HG03097 (cell line): ENCODE measurements around the gene EEF1A2.

Experiments used
- ATAC-seq: cut with Tn5 transposase; IDR thresholded peaks from one replicate; pipeline ENCODE4 v1.9.1; 2021; ENCODE audit not compliant: unreplicated experiment, low FRiP score

The EEF1A2 gene

DNA sequence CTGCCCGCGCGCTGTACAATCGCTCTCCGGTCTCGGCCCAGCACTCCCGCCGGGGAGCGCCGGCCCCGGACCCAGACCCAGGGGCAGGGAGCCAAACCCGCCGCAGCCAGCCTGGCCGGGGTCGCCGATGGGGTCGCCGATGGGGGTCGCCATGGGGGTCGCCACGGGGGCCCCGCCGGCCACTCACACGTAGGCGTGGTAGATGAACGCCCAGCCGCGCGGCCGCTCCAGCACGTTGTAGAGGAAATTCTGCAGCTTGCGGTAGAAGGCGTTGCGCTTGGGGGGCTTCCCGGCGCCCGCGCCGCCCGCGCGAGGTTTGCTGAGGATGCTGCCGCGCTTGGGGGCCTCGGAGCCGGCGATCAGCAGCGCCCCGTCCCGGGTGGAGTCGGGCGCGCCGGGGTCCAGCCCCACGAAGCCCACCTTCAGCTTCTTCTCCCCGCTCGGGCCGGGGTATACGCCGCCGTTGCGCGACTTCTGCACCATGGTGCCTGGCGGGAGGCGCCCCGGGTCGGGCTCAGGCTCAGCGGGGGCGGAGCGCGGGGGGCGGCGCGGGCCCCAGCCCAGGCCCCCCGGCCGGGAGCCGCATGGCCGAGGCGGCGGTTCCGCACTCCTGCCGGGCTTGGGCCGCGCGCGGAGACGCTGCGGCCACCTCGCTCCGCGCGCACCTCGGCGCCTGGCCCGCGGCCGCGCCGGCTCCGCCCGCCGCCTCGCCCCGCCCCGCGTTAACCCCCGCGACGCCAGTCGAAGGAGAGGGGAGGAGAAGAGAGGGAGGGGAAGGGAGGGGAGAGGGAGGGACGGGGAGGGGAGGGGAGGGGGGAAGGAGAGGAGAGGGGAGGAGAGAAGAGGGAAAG, 26.7 kb downstream of the EEF1A2 start, which contains the start of gene KCNQ2:
KCNQ2 (minus strand) TSS at position 675 of the 851 bp plus-strand sequence; CDS start at position 483, 192 bp downstream.
- no peak for ATAC-seq

DNA sequence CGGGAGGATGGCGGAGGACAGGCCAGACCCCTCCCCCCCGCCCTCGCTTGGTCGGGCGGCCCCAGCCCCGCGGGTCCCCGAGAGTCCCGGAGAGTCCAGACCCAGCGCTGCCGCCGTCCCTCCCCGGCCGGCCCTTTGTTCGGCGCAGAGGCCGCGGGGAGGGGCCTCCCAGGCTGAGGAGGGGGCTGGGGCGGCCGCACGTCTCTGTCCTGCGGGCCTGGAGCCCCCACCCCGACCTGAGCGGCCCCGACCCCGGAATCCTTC, 27.2 kb downstream of the EEF1A2 start:
- no peak for ATAC-seq

DNA sequence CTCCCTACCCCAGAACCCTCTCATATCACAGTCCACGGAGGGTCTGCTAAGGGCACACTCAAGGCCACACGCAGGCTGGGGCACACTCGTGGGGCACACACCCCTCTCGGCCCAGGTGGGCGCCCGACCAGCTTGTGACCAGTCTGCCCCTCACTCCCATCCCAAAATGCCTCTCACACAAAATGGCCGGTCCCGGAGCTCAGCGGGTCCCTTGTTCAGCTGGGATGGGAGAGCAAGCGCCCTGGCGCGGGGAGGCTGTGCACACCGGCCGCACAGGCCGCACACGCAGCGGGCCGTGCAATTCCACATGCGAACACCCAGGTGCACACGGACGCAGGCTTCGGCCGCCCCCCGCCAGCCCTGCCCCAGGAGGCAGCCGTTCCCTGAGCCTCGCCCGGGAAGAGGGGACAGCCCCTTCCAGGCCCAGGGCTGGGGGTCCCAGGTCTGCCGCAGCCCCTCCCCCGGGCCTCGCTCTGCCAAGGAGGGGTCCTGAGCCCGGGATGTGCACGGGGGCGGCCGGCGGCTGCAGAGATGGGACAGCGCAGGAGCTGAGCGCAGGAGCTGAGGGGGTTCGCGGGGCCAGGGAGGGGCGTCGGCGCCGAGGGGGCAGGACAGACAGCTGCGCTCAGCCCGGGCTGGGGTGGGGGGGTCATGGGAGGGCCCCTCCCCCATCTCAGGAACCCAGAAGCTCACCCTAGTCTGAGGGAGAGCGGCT, 27.7 kb downstream of the EEF1A2 start:
- no peak for ATAC-seq

DNA sequence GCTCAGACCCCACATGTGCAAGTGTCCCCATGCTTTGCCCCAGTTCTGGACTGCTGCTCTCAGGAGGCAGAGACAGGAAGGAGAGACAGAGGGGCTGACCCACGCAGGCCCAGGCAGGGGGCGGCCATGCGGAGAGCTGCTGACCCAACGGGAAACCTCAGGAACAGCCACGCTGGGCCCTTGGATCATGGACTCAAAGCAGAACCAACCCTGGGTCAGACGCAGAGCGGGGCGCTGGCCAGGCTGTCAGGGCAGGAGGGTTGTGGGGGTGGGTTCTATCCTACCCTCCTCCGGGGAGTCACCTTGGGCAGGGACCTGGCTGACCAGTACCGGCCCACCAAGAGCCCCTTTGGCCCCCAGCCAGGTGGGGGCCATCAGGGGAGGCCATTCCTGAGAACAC, 28.5 kb downstream of the EEF1A2 start:
- no peak for ATAC-seq

DNA sequence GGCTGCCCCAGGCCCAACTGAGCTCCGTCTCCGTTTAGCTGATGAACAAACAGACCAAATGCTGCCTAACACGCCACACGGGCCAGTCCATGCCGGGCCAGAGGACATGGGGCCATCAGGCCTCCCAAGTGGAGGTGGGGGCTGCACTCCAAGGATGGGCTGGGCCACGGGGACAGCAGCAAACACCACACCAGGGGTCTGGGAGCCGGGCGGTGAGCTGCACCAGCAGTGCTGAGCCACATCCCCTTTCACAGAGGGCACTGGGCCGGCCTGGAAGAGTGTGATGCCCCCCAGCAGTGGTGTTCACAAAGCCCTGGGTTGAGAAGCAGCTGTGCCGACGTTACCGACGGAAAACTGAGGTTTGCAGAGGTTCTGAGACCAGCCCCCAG, 29.2 kb downstream of the EEF1A2 start:
- no peak for ATAC-seq

DNA sequence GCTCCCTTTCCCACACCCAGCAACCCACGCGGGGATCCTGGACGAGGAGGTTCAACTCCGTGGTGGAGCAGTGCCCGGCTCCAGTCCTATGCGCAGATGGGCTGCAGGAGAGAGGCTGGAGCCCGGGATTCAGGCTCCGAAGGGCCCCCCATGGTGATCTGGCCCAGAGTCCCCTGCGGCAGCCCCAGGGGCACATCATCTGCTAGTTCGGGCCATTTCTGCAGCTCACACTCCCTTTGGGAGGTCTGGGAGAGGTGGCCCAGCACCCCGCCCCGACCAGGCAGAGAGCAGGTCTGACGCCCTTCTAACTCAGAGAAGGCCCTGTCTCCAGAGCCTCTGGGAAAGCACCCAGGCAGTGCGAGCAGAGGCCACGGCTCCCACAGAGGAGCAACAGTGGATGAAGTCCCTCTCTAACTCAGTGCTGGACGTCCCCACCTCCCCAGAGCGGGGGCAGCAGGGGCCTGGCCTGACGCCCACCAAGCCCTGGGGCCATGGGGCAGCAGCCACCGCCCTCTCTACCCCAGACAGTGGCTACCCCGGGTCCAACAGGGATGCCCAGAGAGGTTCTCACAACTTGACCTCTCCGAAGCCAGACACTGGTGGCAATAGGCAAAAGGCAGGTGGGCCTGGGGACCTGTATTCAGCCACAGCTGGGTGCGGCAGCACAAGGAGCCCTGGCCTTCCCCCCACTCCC, 29.7 kb downstream of the EEF1A2 start:
- ATAC-seq = no peak

DNA sequence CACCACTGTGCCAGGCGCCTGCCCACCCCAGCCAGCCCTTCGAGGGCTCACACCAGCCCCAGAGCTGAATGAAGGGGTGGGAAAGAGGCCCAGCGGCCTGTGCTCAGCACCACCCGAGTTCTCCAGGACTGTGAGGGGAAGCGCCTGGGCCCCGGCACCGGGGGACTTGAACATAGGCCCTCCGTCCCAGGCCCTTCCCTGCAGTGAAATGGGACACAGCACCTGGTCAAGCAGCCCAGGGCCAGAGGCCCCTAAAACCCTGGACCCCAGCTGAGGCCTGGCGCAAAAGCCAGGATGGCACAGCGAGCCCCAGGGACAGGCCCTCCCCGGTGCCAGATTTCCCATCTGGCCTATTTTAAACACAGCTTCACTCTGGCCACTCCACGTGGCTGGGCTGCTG, 30.5 kb downstream of the EEF1A2 start:
- no peak for ATAC-seq

DNA sequence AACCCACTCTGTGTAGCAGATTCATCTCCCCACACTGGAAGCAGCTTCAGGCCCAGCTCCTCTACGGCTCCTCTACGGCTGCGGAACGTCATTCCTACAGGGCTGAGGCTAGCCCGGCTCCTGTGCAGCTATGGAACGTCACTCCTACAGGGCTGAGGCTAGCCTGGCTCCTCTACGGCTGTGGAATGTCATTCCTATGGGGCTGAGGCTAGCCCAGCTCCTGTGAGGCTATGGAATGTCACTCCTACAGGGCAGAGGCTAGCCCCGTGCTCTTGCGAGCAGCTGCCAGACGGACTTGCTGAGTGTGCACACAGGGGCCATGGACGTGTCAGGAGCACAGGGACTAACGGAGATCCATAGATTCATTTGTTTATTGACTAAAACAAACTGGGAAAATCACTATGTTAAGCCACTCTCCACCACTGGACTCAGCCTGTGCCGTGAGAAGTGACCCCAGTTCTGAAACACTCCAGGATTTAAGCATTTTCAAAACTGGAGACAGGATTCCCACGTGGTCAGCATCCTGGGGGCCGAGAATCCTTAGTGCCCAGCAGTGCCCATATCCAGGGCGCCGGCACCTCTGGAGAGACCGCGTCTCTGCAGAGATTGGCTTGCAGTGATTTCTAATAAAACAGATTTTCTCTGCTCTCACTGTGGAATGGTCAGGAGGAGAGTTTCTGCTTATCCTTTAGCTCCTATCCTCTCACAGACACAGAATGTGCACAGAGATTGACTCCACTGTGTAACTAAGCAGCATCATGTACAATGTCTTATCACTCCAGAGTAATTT, 31.4 kb downstream of the EEF1A2 start:
- ATAC-seq = no peak

DNA sequence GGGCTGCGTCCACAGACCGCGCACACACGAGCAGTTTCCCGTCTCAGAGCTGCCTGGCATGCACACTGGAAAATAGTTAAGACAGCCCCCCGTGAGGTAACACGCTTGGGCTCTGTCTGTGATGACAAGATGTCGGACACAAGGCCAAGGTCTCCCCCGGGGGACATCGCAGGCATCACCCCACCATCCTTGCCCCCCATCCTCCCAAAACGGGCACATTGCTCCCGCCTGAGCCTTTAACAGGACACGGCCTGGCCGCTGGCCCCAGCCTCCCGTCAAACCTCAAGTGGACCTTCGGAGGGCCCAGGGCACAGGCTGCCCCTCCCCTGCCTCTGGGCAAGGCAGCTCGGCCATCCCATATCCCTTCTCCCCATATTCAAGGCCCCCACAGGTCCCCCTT, 32.0 kb downstream of the EEF1A2 start:
- no peak for ATAC-seq

DNA sequence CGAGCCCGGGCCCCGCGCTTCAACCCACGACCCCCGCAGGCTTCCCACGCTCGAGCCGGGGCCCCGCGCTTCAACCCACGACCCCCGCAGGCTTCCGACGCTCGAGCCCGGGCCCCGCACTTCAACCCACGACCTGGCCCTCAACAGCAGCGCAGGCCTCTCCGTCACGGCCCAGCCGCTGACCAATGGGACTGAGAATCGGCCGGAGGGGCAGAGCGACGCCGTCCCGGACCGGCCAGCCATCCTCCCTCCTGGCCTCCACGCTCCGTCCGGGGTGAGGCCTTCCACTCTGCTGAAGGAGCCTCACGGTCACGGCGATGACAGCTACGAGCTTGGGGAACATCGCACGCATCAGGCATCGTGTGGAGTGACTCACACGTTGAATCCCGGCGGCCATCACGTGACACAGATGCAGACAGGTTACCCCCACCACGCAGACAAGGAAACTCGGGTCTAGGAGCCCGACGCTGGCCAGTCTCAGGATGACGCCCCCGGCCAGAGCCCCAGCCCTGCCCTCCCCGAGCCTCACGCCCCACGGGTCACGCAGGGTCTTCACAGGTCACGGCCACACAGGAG, 32.5 kb downstream of the EEF1A2 start:
- no peak for ATAC-seq

DNA sequence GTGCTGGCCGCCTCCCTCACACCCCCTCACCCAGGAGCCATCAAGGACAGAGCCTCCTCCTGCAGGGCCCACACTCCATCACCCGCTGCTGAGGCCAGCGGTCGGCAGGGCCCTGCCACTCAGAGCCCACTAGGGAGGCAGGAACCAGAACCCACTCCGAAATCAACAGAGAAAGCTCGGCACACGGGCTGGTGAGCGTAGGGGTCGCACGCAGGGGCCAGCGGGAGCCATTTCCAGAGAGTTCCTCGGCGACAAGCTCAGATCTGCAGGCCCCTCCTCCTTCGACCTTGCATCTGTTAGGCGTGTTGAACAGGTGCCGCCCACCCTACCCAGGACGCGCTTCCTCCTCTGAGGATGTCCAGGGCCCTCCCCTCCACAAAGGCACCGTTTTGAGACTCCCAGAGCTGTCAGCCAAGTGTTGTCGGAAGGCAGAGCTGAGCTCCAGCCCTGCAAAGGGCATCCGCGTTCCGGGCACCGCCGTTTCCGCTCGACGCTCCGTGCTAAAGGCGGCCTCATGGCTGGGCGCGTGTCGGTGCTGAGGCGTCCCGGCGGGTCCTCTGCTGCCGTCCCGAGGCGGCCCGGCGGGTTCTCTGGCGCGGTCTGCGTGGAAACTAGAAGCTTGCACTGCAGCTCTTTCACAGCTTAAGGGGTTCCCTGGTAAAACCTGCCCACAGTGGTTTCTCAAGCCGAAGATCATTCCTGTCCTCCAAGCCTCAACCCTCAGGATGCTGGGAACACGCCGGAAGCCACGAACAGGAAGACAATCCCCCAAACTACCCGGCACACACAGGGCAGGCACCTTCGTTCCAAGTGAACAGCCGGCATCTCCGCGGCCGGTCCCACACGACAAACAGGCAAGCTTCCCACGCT, 33.3 kb downstream of the EEF1A2 start:
- ATAC-seq = no peak

DNA sequence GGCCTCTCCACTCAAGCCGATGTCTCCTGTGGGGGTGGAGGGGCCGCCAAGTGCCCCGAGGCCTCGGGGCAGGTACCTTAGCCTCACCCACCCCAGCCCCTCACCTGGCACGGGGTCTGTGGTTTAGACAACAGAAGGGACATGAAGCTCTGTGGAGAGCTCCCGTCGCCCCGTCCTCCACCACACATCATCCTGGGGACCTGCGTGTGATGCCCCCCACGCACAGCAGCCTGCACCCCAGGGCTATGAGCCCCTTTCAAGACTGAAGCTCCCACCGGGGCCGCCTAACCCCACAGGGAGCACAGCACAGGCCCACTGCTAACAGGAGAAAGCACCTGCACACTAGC, 34.6 kb downstream of the EEF1A2 start:
- ATAC-seq = no peak

DNA sequence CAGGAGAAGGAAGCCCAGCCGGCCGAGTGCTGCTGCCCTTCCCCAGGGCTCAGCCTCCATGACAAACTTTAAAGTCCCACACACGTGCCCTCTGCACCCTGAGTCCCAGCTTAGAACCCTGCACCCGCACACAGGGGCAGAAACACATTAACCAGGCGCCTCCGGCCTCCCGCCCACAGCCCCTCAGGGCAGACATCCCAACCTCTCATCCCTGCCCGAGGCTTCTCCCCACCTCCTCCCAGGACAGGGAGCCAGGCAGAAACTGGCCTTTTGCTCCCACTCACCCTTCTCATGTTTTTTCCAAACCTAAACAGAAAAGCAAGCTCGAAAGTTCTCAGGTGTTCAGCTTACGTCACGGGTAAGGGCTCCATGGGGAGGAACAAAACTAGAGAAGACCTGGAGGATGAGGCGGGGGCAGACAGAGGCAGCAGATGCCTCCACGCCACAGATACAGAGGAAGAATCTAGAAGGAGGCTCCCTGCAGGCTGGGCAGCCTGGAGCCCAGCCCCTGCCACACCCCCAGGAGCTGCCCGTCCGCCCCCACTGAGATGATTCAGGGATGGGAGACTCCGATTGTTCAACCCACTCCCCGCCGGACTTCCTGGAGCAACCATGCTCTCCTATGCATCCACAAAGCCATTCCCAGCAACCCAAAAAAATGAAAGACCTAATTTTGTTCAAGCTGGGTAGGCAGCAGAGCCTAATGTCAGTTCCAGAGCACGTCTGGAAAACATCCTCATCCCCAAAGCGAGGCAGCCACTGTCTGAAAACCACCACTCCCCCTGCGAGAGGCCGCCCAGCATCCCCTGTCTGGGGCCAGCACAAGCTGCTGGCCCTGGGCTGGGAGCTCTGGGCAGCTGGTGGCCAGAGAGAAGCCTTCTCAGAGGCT, 35.2 kb downstream of the EEF1A2 start:
- no peak for ATAC-seq

DNA sequence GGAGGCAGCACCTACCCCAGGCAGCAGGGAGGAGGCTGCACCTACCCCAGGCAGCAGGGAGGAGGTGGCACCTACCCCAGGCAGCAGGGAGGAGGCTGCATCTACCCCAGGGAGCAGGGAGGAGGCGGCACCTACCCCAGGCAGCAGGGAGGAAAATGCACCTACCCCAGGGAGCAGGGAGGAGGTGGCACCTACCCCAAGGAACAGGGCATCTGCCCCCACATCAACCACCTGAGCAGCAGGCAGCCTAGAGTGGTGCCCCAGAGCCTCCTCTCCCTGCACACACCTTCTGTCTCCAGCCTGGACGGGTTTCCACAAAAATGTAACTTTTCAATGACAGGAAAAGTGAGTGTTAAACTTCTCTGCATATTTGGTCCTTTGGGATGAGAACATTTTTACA, 36.6 kb downstream of the EEF1A2 start:
- ATAC-seq = no peak

DNA sequence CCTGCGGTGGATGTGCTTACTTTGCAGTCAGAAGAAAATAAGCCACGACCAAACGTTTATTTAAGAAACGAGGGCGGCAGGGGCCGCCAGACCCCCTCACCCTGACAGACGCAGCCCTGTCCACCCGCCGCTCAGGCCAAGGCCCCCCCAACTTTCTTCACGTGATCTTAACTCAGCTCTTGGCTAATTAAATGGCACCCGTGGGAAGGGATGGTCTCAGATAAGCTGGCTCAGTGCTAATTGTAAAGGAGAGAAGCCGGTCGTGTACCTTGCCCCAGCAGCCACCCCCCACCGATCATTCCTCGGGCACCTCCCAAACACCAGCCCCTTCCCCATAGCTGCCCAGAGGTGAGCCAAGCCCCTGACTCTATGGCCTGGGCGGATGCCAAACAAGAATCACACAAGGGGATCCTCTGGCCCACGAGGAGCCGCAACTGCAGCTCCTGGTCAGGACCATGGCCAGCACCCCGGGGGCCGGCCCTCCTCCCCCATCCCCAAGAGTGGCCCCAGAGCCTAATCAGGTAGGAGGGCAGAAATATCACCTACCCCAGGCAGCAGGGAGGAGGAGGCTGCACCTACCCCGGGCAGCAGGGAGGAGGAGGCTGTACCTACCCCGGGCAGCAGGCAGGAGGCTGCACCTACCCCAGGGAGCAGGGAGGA, 37.6 kb downstream of the EEF1A2 start:
- no peak for ATAC-seq

DNA sequence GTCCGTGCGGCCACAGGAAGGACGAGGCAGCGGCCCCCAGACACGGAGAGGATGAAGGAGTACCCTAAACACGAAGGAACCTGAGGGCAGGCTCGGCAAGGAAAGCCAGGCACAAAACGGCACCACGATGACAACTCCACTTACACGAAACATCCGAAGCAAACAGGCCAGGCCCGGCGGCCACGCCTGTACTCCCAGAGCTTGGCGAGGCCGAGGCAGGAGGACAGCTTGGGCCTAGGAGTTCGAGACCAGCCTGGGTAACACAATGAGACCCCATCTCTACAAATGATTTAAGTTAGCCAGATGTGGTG, 39.9 kb downstream of the EEF1A2 start:
- ATAC-seq = no peak

DNA sequence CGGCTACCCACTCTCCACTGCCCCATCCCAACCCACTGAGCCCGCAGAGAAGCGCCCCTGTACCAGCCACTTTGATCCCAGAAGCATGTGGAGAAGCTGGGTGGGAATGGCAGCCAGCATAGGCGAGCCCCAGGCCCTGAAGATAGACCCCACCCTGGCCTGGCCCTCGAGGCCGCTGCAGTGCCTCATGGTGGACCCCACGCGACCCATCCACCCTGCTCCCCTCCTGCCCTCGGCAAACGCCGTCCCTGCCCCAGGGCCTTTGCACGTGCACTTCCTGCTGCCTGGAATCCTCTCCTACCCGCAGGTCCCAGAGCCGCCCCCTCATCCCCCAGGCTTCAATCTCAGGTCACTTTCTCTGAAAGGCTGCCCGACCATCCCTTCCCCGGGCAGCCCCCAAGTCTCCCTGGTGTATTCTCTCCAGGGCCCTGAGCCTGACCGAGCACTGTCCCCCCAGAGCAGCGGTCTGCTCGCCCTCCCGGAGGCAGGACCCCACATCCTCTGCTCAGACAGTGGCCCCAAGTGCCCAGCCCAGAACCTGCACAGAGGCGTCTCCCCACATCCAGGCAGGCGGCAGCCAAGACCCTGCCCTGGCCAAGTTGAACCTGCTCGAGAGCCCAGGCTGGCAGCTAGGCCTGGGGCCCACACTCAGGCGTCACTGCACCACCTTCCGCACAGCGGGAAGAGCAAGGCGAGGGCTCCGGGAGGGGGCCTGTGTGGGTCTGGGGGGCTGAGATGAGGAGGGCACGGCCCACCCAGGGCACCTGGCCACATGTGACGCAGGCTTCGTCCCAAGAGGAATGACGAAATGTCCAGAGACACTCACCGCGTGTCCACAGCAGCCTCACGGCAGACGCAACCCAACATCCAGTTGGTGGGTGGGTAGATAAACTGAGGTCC, 40.5 kb downstream of the EEF1A2 start:
- no peak for ATAC-seq
